ENCODE results near the gene PTEN. TPM values are rescaled to one million over a fixed set of nuclear protein-coding genes. Genes with fewer than 3 reads are reported as not detected.

Gene PTEN
- total and polyA plus RNA-seq, 2 experiments from 2014 or later = 20.8 to 64.0 TPM

DNA sequence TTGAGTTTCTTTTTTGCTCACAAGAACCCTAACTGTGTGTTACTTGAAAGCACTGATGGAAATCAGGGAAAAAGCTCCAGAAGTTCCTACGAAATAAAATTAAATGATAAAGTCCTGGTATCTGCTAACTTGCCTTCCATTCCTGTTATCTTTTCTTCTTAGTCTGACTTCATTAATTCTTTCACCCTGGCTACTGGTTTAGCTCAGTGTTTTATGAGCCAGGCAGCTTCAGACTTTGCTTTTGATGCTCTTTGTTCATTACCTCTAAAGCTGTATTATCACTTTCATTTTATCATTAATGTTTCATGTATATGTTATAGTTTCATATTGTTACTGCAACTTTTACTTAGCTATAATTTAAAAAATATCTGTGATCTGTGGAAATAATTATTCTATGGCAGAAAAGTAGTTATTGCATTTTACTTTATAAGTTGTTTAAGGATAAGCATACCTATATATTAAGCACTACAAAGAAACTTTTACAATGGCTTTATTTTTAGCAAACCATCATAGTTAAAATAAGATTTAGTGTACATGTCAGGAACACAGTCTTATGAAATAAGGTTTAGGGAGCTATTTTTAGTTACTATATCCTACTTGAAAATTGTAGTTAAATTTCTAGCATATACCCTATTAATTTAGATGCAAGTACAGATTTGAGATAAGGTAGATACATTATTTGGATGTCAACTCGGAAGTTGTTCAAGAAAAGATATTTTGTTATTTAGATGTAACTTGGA is 19.3 kb downstream of the PTEN start:
- Histone ChIP-seq H3K79me2 (replicated peaks; ENCODE audit: insufficient read depth) (peaks cover 99% of the 10 kb centered on the region), H3K27me3 (ENCODE audit: insufficient read depth) (no peaks in the 10 kb centered on the region), H3K4me1 (ENCODE audit: insufficient read depth) (peaks cover 7% of the 10 kb centered on the region), H3K27ac (ENCODE audit: low read depth) (no peak overlapping the region), H3F3A (replicated peaks; ENCODE audit: low read depth) (no peaks in the 10 kb centered on the region), H4K20me1 (replicated peaks; ENCODE audit: insufficient read depth) (peaks cover 8% of the 10 kb centered on the region), H3K36me3 (ENCODE audit: insufficient read depth) (peaks cover 13% of the 10 kb centered on the region), H3K4me2 (no peak overlapping the region), H3K4me3 (no peak overlapping the region), H3K9me2 (ENCODE audit: insufficient read depth) (no peaks in the 10 kb centered on the region), H2AFZ (no peak overlapping the region)
- Mint-ChIP-seq H3K4me1 (peaks cover 9% of the 10 kb centered on the region), H3K36me3 (ENCODE audit: low read depth) (peaks cover 60% of the 10 kb centered on the region), H3K9me3 (peaks cover 11% of the 10 kb centered on the region), H3K27ac (no peak overlapping the region), H3K27me3 (ENCODE audit: insufficient read depth, low read depth, poor library complexity) (no peaks in the 10 kb centered on the region), H3K4me3 (no peak overlapping the region)
- DNase-seq (ENCODE audit: low spot score) (no peak), ATAC-seq (no peak)
- TF ChIP-seq, protein P1, sequence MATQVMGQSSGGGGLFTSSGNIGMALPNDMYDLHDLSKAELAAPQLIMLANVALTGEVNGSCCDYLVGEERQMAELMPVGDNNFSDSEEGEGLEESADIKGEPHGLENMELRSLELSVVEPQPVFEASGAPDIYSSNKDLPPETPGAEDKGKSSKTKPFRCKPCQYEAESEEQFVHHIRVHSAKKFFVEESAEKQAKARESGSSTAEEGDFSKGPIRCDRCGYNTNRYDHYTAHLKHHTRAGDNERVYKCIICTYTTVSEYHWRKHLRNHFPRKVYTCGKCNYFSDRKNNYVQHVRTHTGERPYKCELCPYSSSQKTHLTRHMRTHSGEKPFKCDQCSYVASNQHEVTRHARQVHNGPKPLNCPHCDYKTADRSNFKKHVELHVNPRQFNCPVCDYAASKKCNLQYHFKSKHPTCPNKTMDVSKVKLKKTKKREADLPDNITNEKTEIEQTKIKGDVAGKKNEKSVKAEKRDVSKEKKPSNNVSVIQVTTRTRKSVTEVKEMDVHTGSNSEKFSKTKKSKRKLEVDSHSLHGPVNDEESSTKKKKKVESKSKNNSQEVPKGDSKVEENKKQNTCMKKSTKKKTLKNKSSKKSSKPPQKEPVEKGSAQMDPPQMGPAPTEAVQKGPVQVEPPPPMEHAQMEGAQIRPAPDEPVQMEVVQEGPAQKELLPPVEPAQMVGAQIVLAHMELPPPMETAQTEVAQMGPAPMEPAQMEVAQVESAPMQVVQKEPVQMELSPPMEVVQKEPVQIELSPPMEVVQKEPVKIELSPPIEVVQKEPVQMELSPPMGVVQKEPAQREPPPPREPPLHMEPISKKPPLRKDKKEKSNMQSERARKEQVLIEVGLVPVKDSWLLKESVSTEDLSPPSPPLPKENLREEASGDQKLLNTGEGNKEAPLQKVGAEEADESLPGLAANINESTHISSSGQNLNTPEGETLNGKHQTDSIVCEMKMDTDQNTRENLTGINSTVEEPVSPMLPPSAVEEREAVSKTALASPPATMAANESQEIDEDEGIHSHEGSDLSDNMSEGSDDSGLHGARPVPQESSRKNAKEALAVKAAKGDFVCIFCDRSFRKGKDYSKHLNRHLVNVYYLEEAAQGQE (IDR thresholded peaks at IDR 0.05; ENCODE audit: unreplicated experiment) = no peak
- no peak for TF ChIP-seq ZNF462 (CRISPR knock-in tag; IDR thresholded peaks at IDR 0.05)
- TF ChIP-seq ZNF114 (CRISPR knock-in tag; IDR thresholded peaks at IDR 0.05) = no peak
- no peak for TF ChIP-seq NANOG (IDR thresholded peaks at IDR 0.05; ENCODE audit: borderline replicate concordance)
- TF ChIP-seq, protein P2, sequence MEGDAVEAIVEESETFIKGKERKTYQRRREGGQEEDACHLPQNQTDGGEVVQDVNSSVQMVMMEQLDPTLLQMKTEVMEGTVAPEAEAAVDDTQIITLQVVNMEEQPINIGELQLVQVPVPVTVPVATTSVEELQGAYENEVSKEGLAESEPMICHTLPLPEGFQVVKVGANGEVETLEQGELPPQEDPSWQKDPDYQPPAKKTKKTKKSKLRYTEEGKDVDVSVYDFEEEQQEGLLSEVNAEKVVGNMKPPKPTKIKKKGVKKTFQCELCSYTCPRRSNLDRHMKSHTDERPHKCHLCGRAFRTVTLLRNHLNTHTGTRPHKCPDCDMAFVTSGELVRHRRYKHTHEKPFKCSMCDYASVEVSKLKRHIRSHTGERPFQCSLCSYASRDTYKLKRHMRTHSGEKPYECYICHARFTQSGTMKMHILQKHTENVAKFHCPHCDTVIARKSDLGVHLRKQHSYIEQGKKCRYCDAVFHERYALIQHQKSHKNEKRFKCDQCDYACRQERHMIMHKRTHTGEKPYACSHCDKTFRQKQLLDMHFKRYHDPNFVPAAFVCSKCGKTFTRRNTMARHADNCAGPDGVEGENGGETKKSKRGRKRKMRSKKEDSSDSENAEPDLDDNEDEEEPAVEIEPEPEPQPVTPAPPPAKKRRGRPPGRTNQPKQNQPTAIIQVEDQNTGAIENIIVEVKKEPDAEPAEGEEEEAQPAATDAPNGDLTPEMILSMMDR (conservative IDR thresholded peaks at IDR 0.05; ENCODE audit: low read depth in 2 of 2) = no peak
- TF ChIP-seq JUNB (IDR thresholded peaks at IDR 0.05; ENCODE audit: unreplicated experiment) = no peak
- TF ChIP-seq EZH2 (IDR thresholded peaks at IDR 0.05; ENCODE audit: low read depth, unreplicated experiment) = no peak
- no peak for TF ChIP-seq ZNF331 (CRISPR knock-in tag; IDR thresholded peaks at IDR 0.05; ENCODE audit: low read depth)
- TF ChIP-seq, protein P3, sequence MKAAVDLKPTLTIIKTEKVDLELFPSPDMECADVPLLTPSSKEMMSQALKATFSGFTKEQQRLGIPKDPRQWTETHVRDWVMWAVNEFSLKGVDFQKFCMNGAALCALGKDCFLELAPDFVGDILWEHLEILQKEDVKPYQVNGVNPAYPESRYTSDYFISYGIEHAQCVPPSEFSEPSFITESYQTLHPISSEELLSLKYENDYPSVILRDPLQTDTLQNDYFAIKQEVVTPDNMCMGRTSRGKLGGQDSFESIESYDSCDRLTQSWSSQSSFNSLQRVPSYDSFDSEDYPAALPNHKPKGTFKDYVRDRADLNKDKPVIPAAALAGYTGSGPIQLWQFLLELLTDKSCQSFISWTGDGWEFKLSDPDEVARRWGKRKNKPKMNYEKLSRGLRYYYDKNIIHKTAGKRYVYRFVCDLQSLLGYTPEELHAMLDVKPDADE (IDR thresholded peaks at IDR 0.05) = no peak
- no peak for TF ChIP-seq CREB1 (CRISPR knock-in tag; IDR thresholded peaks at IDR 0.05; ENCODE audit: low read depth)
- no peak for TF ChIP-seq EZH2phosphoT487 (IDR thresholded peaks at IDR 0.05; ENCODE audit: unreplicated experiment)
- no peak for TF ChIP-seq STAT1 (IDR thresholded peaks at IDR 0.05; ENCODE audit: unreplicated experiment)
- no peak for TF ChIP-seq POLR2AphosphoS5 (IDR thresholded peaks at IDR 0.05; ENCODE audit: low read depth)

All from GM23338 (cell line).